ENCODE data around the gene ANK2.
"Not testable (repeated sequence)": the region's sequence is repeated elsewhere in the genome, so short reads cannot be mapped to it uniquely, and the experiment has no call there.

ANK2 gene

DNA sequence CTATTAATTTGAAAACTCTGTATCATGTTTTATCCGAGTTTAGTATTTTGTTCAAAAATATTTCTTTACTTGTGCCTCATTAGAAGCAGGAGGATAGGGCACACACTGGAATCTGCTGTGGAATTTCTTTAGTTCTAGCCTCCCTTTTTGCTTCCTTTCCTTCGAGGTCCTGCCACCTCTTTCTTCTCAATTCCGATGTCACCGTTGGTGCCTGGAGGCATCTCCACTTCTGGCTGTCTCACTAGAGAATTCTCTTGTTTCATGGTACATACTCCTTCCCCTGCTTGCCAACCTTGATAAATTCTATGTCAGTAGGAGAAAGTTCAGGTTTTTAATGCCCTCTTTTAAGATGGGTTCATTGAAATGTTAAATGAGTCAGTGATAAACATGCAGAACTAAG lies 140.1 kb downstream of the ANK2 start:
- FAIRE-seq (no peak), DNase-seq (ENCODE audit: insufficient read length, low spot score) (no peak)
- TF ChIP-seq POLR2A (IDR thresholded peaks at IDR 0.05; ENCODE audit: low read depth, low read length): no peak

GRCh38 chr4:113209153-113209552 lies 159.7 kb downstream of the ANK2 start:
- no peak for FAIRE-seq
- no peak for DNase-seq (ENCODE audit: insufficient read length, low spot score)

GRCh38 chr4:113209652-113210320 lies 160.3 kb downstream of the ANK2 start:
- no peak for TF ChIP-seq POLR2A (IDR thresholded peaks at IDR 0.05; ENCODE audit: low read depth, low read length)
- DNase-seq (ENCODE audit: insufficient read length, low spot score) (no peak), FAIRE-seq (no peak)

More at GRCh38 chr4:113209153-113209552, 159.7 kb downstream of the ANK2 start:
- TF ChIP-seq POLR2A (IDR thresholded peaks at IDR 0.05; ENCODE audit: low read depth, low read length): no peak

- FAIRE-seq (no peak), DNase-seq (ENCODE audit: insufficient read length, low spot score) (no peak)
- TF ChIP-seq POLR2A (IDR thresholded peaks at IDR 0.05; ENCODE audit: low read depth, low read length): no peak
These were observed 163.2 kb downstream of the ANK2 start for GRCh38 chr4:113212613-113213012.

DNA sequence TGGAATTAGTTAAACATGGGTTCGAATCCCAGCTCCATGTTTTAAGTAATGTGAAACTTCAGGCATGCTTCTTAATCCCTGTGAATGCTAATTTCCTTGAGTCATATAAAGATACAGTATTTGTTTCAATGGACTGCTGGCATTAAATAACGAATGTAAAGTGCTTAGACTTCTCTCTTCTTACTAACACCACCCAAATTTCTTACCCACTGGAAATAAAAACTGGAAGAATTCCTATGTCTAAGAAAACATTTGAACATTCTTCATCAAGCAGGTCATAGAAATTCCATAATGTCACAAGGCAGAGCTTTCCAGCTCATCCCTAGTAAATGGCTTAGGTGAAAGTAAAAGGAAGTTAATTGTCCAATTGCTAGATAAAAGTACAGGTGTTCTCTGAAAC lies 172.5 kb downstream of the ANK2 start:
- FAIRE-seq (peak; percentile 52), DNase-seq (ENCODE audit: insufficient read length, low spot score) (no peak)
- TF ChIP-seq POLR2A (IDR thresholded peaks at IDR 0.05; ENCODE audit: low read depth, low read length): no peak

GRCh38 chr4:113222471-113222870 lies 173.0 kb downstream of the ANK2 start:
- DNase-seq (ENCODE audit: insufficient read length, low spot score) (peak; percentile 6), FAIRE-seq (peak; percentile 75)
- no peak for TF ChIP-seq POLR2A (IDR thresholded peaks at IDR 0.05; ENCODE audit: low read depth, low read length)

DNA sequence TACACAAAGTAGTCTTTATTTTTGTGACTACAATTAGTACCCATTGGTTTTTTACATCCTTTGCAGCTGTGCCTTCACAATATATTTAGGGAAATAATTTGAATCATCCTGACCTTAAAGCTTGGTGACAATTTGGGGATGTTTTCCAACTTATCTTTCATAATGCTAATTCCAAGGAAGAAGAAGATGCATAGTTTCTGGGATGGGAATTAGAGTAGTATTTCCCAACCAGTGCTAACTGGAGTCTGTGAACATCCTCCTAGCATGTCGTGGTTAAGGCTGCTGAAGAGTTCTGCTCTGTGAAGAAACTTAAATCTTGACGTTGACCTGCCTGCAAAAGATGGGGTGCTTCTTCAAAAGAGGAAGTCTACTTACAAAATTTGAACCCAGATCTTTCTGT lies 173.5 kb downstream of the ANK2 start:
- no peak for TF ChIP-seq POLR2A (IDR thresholded peaks at IDR 0.05; ENCODE audit: low read depth, low read length)
- FAIRE-seq: no peak
- DNase-seq (ENCODE audit: insufficient read length, low spot score): no peak

DNA sequence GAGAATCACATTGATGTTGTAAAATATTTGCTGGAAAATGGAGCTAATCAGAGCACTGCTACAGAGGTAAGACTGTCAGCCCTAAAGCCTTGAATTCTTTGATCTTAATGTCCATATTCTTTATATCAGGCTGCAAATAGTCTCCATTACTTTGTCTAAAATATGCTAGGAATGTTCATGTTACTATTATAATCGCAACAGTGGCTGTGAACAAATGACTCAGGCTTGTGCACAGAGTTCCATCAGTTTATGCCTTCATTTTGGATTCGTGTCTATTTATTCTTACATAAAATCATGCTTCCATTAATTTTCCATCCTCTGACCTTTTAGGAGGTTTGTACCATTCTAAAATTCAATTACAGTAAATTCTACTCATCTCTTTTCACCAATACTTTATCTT lies 182.7 kb downstream of the ANK2 start:
- no peak for TF ChIP-seq POLR2A (IDR thresholded peaks at IDR 0.05; ENCODE audit: low read depth, low read length)
- FAIRE-seq: peak; percentile 58

GRCh38 chr4:113236916-113237315 lies 187.5 kb downstream of the ANK2 start:
- no peak for TF ChIP-seq POLR2A (IDR thresholded peaks at IDR 0.05; ENCODE audit: low read depth, low read length)
- FAIRE-seq (no peak), DNase-seq (ENCODE audit: insufficient read length, low spot score) (no peak)

More for the DNA sequence above, 182.7 kb downstream of the ANK2 start:
- no peak for DNase-seq (ENCODE audit: insufficient read length, low spot score)

- TF ChIP-seq POLR2A (IDR thresholded peaks at IDR 0.05; ENCODE audit: low read depth, low read length): no peak
- DNase-seq (ENCODE audit: insufficient read length, low spot score): no peak
- no peak for FAIRE-seq
These were observed 193.9 kb downstream of the ANK2 start for GRCh38 chr4:113243312-113243711.

DNA sequence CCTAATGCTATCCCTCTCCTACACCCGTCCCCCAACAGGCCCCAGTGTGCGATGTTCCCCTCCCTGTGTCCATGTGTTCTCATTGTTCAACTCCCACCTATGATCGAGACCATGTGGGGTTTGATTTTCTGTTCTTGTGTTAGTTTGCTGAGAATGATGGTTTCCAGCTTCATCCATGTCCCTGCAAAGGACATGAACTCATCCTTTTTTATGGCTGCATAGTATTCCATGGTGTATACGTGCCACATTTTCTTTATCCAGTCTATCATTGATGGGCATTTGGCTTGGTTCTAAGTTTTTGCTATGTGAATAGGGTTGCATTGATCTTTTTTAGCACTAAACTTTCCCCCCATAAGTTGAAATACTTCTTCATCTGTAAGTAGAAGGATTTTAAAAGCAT lies 195.3 kb downstream of the ANK2 start:
- FAIRE-seq; DNase-seq (ENCODE audit: insufficient read length, low spot score): not testable (repeated sequence)

GRCh38 chr4:113248320-113248719 lies 198.9 kb downstream of the ANK2 start:
- FAIRE-seq (no peak), DNase-seq (ENCODE audit: insufficient read length, low spot score) (no peak)
- no peak for TF ChIP-seq POLR2A (IDR thresholded peaks at IDR 0.05; ENCODE audit: low read depth, low read length)

DNA sequence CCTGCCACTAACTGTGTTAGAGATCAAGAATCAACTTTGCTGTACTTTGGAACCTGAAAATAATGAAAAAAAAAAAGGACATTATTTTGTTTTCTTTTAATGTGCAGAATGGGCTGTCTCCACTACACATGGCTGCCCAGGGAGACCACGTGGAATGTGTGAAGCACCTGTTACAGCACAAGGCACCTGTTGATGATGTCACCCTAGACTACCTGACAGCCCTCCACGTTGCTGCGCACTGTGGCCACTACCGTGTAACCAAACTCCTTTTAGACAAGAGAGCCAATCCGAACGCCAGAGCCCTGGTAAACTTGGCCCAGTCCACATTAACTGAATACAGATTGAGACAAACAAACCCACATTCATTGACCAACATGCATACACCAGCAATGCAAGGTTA lies 206.2 kb downstream of the ANK2 start:
- DNase-seq (ENCODE audit: insufficient read length, low spot score) (no peak), FAIRE-seq (no peak)
- no peak for TF ChIP-seq POLR2A (IDR thresholded peaks at IDR 0.05; ENCODE audit: low read depth, low read length)

DNA sequence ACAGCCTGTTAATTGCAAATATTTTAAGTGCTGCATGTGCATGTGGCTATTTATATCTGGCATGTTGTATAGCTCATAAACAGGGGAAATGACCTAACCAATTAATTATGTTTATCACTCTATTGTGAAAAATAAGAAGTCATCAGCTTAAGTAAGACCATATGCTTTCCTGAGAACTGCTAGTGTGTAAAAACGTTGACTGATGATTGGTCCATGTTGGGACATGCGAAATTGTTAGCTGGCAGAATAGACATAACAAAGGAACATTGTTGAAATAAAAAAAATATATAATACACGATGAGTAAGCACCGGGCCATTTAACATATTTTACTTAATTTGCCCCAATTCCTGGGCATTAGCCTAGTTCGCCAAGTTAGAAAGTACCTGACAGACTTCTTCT lies 207.5 kb downstream of the ANK2 start:
- FAIRE-seq (no peak), DNase-seq (ENCODE audit: insufficient read length, low spot score) (no peak)
- no peak for TF ChIP-seq POLR2A (IDR thresholded peaks at IDR 0.05; ENCODE audit: low read depth, low read length)

GRCh38 chr4:113260688-113261087 lies 211.2 kb downstream of the ANK2 start:
- DNase-seq (ENCODE audit: insufficient read length, low spot score) (no peak), FAIRE-seq (no peak)
- TF ChIP-seq POLR2A (IDR thresholded peaks at IDR 0.05; ENCODE audit: low read depth, low read length): no peak

- FAIRE-seq (no peak), DNase-seq (ENCODE audit: insufficient read length, low spot score) (no peak)
- TF ChIP-seq POLR2A (IDR thresholded peaks at IDR 0.05; ENCODE audit: low read depth, low read length): no peak
These were observed 213.8 kb downstream of the ANK2 start for GRCh38 chr4:113263274-113263673.

Data from H54 (cell line).